HG03575 (cell line): ENCODE data around the gene GPR141.

ENCODE experiments used
- ATAC-seq: cut with Tn5 transposase; IDR thresholded peaks from one replicate; pipeline ENCODE4 v1.9.1; 2021; ENCODE audit not compliant: unreplicated experiment, insufficient number of reproducible peaks, low FRiP score; ENCODE audit errors: extremely low read depth

GPR141 gene

DNA sequence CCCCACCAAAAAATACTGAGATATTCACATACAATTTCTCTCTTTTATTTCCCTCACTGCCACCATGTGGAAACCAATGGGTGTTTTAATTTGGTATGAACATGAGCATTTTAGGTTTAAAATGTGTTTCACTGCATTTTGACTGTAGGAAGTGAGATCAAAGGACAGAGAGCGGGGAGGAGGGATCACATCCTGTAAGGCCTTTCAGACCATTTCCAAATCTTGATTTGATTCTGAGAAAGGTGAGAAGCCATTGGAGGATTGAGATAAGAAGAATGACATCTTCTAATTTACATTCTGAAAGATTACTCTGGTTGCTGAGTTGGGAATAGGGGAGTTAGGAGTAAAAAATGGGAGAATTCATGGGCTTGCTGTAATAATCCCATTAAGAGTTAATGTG, 42.5 kb downstream of the GPR141 start:
- no peak for ATAC-seq

DNA sequence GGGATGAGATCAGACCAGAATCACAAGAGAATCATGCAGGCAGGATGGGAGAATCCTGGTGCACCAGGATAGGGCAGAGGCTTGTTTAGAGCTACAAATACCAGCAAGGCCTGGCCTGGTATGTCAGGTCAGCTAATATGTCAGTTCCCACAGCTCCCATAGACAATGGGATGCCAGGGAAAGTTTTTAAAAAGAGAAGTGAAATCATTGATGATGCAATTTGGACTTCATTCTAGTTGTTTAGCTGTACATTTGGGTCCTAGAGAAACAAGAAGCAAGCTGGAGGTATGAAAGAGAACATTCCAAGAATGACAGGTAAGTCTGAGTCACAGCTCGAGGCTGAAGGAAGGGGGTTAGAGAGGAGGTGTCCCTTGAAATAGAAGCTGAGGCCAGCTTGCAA, 45.2 kb downstream of the GPR141 start:
- no peak for ATAC-seq

DNA sequence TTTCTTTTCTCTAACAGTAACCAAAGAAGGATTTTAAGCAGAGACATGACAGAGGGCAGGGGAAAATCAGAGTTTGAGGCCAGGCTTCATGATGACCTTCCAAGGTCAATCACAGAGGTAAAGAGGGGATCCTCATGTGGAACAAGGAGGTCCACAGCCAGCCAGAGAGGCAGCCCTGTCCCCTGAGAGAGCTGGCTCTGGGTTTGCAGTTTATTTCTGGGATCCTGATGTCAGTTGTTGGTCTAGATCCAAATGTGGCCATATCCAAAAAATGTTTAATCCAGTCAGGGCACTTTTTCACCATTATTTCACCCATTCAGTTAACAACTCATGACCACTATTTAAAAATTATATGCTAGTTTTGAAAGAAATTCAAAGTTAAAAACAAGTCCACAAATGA, 45.6 kb downstream of the GPR141 start:
- no peak for ATAC-seq

DNA sequence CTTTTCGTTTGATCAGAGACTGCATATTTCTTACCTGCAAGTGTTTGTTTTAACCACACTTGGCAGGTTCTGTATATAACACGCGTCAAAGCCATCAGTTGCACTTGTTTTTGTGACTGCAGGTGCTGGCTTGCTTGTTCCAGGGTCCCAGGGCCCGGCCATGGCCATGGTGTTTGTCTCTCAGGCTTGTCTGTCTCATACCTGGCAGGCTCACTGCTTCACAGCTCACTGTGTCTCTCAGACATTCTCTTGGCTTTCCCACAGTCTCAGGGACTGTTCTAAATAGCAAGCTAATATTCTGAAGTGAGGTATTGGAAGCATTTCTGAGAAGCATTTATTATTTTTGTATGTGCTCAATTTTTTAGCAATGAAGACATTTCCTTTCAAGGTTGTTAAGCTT, 46.9 kb downstream of the GPR141 start:
- no peak for ATAC-seq

DNA sequence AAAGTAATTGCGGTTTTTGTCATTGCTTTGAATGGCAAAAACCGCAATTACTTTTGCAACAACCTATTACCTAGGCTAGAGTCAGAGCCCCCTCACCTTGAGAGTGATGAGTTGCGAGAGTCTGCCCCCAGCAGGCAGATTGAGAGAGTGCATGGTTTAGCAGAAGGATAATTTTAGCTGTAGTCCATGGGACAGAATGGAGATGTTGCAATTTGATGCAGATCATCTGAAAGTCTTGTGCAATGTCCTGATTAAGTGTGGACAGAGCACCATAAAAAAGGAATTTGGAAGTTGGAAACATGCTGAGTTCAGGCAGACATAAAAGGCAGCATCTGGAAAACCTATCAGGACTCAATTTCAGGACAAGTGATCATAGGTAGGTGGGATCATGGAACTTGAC, 48.7 kb downstream of the GPR141 start:
- no peak for ATAC-seq

DNA sequence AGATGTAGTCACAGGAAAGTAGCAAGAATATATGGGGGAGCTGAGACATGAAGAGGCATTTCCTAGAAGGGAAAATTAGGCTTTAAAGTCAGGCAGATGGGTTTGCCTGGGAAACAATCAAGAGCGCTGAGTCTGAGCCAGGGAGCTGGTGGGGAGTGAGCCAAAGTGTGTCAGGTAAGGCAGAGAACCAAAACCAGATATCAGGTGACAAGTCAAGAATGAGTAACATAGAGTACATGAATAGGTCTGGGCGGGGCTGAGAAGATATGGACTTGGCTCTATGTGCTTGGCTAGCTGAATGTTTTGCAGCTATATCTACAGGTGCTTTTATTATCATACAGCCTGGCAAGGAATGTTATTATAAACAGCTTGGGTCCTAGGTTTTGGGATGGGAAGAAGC, 49.3 kb downstream of the GPR141 start:
- ATAC-seq: no peak

DNA sequence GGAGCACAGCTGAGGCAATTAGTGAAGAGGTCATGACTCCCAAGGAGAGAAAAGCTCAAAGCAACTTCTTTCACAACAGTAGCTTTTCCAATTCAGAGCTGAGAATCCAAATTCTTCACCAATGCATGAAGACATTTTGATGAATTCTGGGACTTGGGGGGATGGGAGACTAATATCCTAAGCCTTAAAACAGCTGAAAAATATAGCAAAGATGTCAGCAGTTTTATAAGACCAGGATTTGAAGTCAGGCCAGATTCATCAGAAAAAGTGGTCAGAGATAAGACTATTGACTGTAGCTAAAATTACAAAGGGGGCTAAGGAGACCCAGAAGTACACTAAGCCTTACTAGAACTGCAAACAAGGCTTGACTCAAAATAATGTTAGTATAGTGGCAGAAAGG, 51.6 kb downstream of the GPR141 start:
- ATAC-seq: no peak

DNA sequence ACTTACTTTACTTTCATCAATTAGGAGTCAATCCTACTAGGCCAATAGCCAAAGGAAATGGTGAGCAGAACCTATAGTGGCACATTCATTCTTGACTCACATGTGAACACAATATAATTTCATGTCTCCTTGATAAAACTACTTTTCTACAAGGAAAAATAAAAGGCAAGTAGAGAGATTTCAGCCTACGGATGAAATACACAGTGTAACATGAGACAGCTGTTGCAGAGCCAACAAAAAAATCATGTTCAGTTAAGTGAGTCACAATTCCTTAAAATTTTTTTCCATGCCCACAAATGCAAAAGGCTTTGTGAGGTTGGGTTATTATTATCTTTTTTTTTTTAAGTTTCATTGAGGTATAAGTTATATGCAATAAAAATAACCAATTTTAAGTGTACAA, 54.8 kb downstream of the GPR141 start:
- no peak for ATAC-seq

DNA sequence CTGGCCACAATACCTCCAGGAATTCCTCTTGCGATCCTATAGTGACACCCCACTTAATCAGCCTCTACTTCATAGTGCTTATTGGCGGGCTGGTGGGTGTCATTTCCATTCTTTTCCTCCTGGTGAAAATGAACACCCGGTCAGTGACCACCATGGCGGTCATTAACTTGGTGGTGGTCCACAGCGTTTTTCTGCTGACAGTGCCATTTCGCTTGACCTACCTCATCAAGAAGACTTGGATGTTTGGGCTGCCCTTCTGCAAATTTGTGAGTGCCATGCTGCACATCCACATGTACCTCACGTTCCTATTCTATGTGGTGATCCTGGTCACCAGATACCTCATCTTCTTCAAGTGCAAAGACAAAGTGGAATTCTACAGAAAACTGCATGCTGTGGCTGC, 56.8 kb downstream of the GPR141 start:
- no peak for ATAC-seq

DNA sequence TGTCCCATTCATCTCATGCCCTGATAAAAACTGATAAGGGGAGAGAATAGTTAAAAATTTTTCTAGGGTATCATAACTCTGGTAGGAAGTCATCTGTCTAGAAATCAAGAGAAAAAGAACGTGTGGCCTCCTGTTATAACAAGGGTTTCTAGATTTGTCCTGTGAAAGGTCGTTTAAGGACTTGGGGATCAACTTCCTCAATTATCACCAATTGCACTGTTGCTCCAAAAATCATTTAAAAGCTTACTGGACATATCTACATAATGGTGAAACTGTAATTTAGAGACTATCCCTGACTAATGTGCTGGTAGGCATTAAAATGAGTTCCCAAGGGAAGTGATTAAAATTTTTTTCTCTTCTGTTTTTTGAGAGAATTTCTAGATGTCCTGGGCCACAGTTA, 58.2 kb downstream of the GPR141 start:
- no peak for ATAC-seq

DNA sequence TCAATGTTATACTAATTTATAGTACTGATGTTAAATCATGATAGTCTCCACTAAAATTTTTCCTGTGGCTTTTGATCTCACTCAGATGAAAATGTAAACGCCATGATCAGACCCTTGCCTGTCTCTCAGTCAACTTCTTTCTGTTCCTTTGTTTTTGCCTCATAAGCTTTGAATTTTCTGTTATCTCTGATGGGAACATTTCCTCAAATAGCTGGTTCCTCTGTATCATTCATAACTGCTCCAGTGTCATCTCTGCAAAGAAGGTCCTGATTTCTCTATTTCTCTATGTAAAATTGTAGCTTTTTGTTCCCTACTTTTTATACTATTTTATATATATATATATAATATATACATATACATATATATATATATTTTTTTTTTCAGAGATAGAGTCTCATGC, 67.5 kb downstream of the GPR141 start:
- no peak for ATAC-seq

DNA sequence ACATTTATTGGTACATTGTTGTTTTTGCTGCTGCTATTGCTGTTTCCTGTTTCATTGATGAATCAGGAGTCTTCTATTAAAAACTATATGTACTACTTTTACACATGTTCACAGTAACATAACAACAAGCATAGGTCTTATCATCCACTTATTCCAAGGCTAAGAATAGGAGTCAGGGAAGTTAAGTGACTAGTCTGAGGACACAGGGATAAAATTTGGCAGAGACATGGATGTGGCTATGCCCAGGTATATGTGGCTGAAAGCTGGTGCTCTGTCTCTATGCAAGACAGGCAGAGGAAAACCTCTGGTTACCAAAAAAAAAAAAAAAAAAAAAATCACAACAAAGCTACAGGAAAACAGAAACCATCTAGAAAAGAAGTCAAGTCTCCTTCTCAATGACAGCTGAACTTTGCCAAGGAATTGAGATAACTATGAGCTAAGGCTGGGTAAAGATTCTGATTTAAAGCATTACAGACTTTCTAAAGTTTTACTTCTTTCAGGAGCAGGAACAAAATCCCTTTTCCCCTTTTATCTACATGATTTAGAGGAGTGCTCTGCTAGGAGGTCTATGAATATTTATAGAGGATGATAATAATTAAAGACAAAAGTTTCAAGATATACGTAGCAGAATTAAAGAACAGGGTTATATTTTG, 70.0 kb downstream of the GPR141 start:
- no peak for ATAC-seq

DNA sequence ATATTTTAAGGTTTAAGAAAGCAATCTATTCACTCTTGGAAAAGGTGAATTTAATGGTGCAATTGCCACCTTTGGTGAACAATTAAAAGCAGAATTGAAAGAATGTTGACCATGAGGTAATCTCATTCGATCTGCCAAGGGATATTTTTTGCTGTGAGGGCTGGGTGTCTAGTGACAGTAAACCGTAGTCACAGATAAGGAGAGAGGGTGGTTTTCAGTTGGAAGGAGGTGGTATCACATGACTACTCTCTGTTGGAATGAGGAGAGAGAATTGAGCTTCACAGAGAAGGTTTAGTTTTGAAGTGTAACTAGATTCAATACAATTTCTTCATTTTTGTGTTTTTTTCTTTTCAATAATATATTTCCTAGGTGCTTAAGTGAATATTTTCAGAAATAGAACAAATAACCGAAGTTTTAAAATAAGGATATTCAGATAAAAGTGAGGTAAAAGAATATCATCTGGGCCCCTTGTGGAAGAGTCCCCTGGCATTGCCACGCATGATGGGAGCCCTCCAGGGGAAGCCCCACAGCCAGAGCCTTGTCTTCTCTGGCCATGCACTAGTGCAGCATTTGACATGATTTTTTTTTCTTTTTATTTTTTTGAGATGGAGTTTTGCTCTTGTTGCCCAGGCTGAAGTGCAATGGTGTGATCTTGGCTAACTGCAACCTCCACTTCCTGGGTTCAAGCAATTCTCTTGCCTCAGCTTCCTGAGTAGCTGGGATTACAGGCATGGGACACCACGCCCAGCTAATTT, 73.4 kb downstream of the GPR141 start:
- no peak for ATAC-seq

DNA sequence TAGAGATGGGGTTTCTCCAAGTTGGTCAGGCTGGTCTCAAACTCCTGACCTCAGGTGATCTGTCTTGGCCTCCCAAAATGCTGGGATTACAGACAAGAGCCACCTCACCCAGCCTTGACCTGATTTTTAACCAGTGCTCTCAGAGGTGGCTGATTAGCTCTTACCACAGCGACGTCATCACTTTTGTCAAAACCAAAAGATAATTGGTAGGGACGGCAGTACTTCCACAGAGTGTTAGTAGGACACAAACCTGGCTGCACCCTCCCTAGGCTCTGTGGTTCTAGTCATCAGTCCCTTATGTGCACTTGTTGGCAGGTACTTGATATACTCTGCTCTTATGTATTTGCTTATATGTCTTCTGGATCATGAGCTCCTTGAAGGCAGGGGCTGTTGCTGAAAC, 74.0 kb downstream of the GPR141 start:
- no peak for ATAC-seq

DNA sequence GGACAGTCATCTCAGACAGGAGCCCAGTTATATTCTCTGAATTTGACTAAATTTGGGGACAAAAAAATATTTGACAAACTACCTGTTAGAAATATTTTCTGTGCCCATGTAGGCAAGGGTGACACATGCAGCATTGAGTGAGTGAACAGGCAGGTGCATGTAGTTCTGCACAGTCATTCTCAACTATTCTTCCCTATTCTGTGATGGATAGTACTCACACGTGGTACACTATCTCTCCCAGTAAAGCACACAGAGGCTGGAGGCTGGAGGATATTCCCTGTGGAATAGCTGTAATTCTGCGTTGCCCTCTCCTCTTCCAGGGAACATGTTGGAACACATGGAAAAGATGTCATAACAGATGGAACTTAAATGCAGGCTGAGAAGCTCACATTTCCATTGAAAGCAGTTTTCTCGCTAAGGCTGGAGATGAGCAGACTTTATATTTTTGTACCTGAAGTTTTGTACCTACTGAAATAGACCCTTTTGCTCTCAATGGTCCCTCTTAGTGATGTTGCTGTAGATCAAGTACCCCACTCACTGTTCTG, 75.0 kb downstream of the GPR141 start:
- ATAC-seq: no peak

DNA sequence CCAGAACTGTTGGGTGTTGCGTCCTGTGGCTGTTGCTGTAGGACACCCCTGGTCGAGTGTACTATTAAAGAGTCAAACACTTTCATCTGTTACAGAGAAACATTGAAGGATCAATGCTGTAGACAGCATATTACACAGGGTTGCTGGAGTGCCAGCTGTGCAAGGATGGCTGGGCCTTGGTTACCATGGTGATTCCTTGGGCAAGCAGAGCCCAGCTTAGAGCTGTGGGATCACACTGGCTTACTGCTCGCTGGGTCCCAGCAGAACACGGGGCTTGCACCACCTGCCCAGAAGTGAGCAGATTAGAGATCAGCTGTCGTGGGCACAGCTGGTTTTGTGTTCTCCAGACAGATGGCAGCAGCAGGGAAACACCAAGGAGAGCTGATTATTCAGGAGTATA, 76.0 kb downstream of the GPR141 start:
- no peak for ATAC-seq

DNA sequence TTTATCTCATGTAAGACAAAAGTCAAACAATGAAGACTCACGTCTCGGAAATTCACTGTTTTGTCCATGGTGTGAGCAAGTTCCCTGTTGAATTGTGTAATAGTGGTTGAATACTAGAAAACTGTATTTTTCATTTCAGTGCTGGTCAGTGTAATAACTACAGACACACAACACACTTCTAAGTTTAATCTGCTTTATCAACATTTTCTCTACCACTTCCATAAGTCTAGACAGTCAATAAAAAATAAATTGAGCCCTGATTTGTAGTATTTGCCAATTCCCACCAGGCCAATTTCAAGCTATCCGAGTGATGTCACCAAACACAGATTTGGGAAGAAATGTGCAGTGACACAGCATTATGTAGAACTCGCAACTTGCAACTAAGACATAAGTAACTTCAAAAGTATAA, 81.9 kb downstream of the GPR141 start:
- ATAC-seq: no peak

DNA sequence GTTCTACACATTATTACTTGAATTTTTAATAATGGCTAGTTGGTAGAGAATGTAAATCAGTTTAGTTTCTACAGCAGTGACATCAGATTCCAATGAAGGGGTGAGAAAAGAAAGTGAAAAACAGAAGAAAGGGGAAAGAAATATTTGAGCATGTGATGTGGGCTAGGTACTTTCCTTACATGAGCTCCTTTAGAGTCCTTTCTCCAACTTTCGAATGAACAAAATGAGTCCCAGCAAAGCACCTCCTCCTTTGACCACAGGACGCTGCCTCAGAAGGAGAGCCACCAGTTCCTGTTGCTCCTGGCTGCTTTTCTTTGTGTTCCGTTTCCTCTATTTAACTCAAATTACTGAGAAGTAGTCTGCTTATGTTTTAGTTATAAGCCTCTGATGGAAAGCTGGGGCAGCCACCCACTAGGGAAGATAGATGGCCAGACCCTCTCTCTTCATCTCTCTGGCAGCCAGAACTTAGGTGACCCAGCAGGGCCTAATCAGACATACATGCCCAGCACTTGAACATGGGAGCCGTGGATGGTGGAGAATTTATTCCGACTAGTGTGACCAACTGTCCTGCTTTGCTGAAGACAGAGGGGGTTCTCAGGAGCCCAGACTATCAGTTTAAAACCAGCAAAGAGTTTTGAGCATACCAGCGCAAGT, 82.4 kb downstream of the GPR141 start:
- peak; percentile 68 for ATAC-seq

DNA sequence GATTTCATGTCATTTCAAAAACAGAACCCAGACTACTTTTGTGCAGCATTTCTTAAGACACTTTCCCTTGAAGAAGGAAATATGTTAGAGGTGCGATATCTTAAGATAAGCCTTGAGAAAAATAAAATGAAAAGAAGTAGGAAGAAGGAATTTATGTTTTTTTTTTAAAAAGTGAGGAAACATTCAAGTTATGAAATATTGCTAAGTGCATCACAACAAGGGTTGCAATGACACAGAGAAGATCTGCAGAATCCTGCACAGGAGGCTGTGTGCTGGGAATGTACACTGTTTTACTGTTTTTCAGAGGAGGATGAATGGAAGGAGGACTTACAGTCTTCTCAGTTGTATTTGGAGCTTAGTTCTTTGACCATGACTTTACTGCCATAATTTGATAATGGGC, 85.0 kb downstream of the GPR141 start:
- no peak for ATAC-seq

DNA sequence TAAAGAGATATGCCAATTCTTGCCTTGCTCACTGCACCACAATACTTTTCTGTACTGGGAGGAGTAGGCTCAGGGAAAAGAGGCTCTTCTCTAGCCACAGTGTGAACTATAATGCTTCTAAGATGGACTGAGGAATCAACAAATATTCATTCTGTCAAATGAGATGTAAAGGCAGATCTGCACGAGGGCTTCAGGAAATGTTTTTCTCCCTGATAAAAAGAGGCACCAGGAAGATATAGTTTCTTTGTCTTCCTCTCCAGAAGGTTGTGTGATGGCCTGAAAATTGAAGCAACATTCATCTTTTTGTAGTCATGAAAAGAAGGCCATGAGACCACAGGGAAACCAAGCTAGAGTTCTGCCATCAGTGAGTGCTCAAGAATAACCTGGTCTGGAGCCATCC, 85.7 kb downstream of the GPR141 start:
- ATAC-seq: no peak
